HT-29 (cell line): ENCODE data around the gene UBL4B. TPM values are rescaled to one million over a fixed set of nuclear protein-coding genes. Genes with fewer than 3 reads are reported as not detected.
"Not testable (repeated sequence)": the region's sequence is repeated elsewhere in the genome, so short reads cannot be mapped to it uniquely, and the experiment has no call there.

Experiments used
- DNase-seq: peaks from one replicate; pipeline ENCODE4 v3.0.0-alpha.2; 2015; ENCODE audit warnings: low spot score
- total RNA-seq: library from RNA; depleted of rRNA; stranded (reverse); fragments of >200 nt; shearing (Covaris generic); gene quantifications from 2 replicates; pipeline ENCODE4 v1.2.3, GENCODE V29; 2014; rRNA removed

UBL4B gene, protein sequence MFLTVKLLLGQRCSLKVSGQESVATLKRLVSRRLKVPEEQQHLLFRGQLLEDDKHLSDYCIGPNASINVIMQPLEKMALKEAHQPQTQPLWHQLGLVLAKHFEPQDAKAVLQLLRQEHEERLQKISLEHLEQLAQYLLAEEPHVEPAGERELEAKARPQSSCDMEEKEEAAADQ
- not detected in 2 replicates for total RNA-seq

DNA sequence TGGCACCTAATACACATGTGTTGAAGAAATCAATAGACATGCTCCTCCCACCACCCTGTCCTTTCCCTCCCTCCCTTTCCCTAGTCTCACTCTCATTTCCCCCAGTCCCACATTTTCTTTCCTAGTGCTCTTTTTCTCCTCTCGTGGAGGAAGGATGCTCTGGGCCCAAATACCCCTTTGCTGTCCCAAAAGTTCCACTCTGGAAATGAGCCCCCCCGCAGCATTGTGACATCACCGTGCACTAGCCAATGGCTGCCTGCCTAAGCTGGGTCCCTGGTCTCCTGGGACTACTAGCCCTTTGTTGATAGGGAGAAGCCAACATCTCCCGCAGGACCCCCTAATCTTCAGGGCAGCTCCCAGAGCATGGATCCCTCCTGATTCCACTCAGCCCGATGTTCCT lies at the start of gene UBL4B:
TSS of gene UBL4B (plus strand) at position 301 of the 400 bp plus-strand sequence. CDS start at position 393, 92 bp downstream.
- no peak for DNase-seq

DNA sequence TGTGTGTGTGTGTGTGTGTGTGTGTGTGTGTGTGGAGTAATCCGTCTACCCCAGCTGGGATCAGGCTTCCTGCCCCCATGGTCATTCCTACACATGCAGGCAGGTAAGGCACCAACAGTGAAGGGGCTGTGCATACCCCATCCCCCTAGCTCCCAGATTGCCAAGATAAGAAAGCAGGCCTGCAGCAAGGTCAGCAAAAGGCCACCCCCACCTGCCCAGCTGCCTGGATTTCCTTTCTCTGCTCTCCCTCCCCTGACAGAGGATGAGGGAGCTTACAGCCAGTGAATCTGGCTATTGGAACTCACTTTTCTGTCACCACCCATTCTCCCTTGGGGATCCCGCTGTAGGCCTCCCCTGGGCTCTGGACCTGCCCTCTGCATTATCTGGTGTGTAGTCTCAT lies 49.6 kb upstream of the UBL4B start:
- DNase-seq: no peak

DNA sequence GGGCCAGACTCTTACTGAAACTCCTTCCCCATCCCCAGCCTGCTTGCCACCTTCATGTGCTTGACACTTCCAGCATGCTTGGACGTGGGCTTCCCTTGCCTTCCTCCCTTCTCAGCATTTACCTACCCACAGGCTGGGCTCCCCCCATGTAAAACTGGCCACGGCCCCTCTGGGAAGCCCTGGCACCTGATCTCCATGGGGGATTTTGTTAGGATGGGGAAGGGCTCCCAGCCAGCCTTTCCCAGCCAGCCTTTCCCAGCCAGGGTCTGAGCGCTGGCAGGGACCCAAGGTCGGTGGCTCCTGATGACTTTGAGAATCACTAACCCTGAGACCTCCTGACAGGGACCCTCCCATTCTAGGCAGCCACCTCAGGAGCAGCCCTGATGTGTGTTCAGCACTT lies 48.5 kb upstream of the UBL4B start:
- no peak for DNase-seq

DNA sequence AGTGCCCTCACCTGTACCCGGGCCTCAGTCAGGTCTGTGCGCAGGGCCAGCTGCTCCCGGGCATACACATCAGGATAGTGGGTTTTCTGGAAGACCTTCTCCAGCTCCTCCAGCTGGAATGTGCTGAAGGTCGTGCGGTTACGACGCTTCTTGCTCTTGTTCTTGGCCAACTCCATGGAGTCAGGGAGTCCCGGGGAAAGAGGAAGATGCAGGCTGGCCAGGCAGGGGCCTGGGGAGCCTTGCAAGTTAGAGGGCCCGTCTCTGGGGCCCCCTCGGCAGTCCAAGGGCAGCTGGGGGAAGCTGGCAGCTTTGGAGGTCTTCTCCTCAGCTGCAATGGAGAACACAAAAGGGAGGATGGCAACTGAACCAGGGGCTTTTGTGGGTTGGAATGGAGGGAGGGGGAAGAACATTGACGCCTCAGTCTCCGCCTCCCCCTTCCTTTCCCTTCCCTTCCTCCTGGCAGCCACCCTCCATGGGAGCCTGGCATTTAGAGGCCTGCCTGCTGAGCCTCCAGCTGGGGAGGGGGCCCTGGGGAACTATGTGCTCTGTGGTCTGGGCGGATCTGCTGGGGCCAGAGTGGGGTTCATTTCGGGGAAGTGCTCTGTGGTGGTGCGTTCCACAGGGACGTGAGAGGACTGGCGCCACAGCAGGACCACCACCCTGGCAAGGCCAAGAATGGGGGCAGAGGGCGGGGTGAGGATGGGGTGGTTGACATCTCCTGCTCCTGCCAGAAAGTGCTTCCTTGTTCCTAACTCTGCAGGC lies 47.5 kb upstream of the UBL4B start:
- DNase-seq: no peak

DNA sequence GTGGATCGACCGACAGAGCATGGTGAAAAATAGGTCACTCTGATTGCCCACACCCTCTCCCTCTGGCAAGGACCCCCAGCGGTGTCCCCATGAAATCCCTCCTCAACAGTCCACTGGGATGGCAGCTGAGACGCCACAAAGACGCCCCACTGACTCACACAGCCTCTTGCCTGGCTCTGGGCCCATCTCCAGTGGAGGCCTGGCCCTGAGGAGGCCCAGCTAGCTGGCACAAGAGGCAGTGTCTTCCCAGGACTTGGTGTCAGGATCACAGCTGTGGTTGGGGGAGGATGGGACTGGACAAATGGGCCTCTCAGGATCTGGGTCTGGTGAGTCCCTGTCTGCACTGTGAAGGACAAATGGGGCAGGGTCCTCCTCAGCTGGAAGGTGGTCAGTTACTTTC lies 46.4 kb upstream of the UBL4B start:
- DNase-seq: no peak

DNA sequence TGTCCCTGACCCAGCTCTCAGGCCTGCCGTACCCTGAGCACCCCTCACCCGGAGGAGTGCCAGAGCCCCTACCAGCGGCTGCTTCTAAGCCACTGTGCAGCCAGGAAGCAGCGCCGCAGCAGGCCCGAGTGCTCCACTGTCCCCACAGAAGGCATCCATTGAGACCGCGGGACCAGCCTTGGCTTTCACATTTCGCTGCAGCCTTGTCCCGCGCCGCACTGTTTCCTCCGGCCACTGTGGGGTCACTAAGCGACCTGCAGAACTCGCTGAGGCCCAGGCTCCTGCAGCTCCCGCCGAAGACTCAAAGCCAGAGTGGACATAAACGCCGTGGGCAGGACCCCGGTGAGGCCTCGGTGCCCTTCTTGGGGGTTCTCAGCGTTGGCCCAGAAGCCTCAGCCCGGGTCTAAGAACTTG lies 44.8 kb upstream of the UBL4B start:
- no peak for DNase-seq

DNA sequence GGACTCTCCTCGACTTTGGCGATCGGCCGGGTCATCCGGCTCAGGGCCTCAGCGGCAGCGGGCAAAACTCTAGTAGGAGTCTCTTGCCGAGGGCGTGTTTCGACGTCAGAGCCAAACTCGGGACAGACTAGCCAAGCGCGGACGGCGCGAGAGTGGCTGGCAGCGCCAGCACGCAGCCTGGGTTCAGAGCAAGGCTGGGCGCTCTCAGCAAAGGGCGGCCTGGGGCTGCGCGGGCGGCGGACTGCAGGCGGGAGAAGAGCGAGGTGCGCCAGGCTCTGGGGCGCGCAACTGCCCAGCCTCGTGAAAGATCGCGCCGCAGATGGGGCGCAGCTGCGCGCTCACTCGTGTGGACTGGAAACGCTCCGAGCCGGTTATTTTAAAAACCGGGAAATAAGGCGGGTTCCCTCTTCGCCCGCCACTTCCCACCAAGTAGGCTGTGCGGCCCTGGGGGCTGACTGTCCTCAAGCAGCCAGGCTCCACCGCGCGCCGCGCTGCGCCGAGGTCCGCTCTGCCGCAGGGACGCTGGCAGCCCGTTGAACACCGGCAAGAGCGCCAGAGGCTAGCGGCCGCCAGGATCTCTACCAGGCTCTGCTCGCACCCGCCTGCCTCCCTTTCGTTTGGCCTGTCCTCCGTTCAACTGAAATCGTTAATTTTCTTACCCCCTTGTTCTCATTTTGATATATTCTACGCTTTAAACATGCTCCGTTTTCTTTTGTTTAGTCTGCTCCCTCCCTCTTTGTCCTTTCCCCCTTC lies 44.2 kb upstream of the UBL4B start:
- DNase-seq: no peak

DNA sequence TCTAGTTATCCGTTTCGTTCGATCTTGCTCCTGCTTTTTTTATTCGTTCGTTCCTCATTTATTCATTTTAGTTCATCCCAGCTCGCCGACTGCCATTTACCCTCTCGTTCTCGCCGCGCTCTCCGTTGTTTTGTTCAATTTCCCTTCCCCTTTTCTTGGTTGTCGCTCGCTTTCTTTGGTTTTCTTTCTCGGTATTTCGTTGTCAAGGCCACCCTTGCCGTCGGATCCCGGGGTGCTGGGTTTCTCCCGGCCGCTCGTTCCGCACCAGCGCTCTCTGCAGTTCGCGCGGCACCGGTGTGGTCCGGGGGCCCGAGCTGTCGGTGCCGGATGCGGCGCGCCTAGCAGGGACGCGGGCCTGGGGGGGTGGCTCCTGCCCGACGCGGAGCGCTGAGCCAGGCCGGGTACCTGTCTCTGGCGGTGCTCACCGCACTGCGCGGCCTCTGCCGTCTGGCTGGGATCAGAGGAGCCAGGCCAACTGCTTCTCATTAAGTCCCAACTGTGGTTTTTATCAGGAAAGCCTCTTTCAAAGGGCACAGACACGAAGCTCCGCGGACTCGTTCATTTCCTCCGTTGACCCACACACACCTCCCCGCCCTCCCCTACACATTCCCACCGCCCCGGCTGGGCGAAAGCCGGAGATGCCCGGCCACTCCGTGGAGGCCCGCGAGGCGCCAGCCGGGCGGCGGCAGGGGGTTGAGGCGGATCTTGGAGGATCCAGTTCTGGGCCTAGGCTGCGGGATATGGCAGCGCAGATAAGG lies 43.4 kb upstream of the UBL4B start:
- DNase-seq: no peak

DNA sequence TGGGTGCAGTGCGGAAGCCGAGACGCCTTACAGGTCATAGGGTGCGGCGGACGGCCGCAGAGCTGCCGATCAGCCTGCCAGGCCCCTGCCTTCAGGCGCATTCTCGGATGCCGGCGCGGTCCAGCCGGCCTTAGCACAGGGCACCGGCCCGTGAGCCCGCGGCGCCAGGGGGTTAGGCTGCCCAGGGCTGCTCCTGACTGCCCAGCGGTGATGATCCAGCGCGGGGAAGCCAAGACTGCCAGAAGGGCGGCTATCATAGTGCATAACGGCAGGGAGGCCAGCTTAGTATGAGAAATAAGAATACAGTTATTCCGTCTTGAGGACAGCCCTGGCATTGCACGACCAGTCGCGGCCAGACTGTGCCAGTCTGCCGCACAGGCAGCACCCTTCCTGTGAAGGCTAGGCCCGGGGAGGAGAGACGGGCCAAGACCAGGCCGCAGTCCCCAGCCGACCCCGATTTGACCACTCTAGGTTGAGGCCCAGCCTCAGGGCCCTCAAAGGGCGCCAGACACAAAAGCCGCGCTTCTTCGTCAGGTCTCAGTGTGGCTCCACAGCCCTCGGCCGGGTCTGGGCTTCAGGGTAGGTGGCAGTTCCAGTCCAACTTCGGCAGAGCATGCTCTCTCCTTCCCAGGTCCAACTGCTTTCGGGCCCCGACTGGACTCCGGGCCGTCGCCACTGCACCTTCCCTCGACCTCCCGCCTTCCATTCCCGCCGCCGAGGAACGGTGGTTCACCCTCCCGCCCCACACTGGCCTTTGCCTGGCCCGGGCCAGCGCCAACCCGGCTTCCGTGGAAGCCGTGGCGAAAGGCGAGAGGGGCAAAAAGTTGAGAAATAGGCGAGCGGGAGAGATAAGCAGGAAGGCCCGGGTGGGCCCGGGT lies 42.6 kb upstream of the UBL4B start:
- no peak for DNase-seq

DNA sequence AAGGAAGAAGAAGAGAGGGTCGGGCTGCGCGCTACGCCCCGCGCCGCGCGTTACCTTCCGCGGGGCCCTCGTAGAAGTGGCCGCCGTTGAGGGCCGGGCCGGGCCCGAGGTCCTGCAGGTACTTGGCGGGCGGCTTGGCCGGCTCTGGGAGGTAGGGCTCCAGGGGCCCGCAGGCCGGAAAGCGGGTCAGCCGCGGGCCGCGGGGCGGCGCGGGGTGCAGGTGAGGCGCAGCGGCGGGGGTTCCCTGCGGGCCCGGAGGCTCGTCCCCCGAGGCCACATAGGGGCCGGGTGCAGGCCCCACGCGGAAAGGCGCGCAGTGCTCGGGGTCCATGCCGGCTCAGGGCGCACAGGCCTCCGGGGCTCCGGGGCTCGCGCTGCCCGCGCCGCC lies 42.0 kb upstream of the UBL4B start:
- DNase-seq: no peak

DNA sequence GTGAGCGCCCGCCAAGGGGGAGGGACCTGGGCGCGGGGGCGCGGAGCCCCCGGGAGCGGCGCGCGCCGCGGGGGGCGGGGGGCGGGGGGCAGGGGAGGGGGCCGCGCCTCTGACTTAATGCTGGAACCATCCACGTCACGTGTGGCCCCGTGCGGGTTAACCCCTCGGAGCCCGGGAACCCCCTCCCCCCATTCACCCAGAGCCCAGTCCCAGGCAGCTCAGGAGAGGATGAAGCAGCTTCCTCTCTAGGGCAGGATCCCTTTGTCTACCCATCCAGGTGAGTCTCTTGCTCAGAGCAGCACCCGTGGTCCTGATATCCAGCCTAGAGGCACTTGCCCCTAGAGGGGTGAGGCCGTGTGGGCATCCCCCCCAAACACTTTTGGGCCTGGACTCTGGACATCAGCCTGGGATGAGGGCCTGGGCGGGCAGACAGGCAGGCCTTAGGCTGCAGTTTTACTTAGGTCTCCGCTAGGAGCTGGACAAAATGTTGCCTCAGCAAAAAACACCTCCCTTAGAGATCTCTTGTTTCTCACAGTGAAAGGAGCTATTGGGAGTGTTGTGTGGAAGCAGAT lies 41.5 kb upstream of the UBL4B start, which contains the start of gene ALX3:
TSS of gene ALX3 (minus strand) at position 2 of the 572 bp plus-strand sequence. CDS start 60 bp downstream, outside the sequence.
- DNase-seq: no peak

DNA sequence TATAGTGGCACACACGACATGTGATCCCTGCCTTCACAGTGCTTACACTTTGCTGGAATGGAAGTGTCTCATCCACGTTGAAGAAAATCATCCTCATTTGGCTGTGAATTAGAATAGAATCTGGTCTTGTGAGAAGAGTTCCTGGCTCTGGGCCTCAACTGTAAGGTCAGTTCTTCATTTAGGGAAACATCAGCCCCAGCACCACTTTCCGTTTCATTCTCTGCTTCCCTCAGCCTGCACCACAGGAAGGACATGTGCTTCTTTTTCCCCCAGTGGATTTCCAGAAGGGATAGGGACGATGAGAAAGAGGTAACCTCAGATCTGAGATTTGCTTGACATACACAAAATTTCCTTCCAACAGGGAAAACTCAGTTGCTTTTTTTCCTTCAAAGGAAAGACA lies 38.1 kb upstream of the UBL4B start:
- DNase-seq: no peak

DNA sequence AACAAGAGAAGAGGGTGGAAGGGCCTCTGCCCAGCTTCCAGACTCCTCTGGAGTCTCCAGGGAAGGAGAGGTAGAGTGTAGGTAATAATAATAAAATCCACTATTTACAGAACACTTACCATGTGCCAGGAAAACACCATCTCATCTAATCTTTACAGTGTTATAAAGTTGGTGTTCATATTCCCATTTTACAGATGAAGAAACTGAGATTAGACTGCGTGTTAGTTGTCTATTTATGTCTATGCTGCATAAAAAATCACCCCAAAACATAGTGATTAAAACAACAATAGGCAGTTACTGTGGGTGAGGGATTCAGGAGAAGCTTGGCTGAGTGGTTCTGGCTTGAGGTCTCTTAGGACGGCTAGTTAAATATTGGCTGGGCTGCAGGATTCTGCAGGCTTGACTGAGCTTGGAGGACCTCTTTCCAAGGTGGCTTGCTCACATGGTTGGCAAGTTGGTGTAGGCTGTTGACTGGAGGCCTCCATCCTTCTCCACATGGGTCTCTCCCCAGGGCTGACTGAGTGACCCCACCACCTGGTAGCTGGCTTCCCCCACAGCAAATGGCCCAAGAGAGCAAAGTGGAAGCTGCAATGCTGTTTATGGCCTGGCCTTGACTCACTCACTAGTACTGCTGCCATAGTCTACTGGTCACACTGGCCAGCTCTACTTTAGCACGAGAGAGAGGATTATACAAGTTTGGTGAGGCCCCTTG lies 35.3 kb upstream of the UBL4B start:
- DNase-seq: no peak

DNA sequence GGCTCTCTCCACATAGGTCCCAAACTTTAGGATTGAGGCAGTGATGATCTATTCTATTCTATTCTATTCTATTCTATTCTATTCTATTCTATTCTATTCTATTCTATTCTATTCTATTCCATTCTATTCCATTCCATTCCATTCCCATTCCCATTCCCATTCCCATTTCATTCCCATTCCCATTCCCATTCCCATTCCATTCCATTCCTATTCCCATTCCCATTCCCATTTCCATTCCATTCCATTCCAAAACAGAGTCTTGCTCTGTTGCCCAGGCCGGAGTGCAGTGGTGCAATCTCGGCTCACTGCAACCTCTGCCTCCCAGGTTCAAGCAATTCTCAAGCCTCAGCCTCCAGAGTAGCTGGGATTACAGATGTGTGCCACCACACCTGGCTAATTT lies 32.2 kb upstream of the UBL4B start:
- DNase-seq: not testable (repeated sequence)

DNA sequence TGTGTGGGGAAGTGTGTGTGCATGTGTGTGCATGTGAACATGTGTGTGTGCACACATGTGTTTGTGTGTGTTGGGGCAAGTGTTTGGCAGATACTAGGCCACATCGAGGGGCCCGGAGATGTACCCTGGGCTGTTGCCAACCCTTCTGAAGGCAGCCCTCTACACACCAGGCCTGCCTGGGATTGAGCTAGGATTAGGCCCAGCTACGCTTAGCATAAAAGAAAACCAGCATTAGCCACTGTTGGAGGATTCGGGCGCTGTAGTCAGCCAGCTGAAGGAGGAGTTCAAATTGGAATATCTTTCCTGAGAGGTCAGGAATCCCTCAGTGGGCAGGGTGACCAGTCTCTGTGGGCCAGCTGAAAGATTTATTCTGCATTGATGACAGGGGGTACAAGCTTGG lies 31.2 kb upstream of the UBL4B start:
- no peak for DNase-seq

DNA sequence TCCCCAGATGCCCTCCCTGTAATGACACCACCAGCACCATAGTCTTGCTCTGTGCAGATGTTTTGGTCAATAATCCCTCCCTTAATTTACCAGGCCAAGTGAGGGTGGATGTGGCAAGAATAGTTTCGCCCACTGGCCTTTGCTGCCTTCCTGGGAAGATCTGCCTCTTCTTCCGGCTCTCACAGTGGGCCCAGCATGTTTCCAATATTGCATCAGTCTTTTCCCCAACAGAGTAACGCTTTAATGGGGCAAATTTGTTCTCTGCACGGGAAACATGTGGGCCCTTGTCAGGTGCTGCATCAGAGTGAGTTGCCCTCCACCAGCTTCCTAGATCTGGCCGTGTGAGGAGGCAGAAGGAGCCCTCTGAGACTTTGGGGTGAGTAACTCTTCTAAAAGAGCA lies 29.8 kb upstream of the UBL4B start:
- no peak for DNase-seq

DNA sequence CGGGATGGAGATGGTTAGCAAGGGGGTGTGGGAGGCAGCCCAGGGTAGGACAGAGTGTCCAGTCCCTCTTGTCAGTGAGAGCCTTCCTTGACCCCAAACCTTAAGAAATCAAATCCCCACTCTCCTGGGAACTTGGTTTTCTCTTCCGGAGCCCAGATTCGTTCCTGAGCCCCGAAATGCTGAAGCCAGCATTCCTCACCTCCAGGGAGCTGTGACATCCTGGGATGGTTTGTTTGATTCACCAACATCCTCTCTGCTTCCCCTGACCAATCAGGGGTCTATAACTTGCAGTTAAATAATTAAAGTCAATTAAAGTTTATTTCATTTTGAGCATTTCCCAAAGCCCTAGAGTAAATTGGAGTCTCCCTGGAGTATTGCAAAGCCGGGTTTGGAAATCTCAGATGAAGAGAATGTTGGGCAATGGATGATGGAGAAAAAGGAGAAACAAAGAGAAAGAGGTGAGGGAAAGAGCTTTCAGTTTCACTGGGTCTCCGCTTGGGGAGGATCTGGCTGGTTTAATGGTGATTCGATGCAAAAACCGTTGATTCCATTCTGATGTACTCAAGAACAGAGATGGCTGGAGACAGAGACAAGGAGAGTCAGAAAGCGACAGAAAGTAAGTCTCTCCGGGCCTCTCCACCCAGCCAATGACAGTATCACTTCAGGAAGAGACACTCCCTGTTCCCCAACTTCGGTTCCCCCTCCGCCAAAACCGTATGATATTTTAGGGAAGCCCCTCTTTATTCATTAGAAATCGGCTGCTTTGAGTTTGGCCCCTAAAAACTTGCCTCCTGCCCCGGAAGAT lies 29.0 kb upstream of the UBL4B start:
- no peak for DNase-seq

DNA sequence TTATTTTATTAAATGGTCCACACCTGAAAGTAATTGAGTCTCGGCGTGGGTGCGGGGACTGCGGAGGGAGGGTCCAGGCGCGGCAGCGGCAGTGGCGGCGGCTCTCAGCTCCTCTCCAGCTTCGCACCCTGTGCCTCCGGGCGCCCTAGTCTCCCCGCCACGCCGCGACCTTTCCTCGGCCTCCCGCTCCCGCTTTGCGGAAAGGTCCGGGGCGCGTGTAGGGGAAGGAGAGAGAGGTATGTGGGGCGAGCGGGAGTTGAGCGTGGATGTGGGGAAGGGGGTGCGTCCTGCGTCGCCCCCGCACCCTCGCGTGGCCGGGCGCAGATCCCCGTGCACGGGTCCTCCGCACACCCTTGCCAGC lies 28.4 kb upstream of the UBL4B start:
- DNase-seq: no peak
